ENCODE data around the gene MAN1C1.

DNA sequence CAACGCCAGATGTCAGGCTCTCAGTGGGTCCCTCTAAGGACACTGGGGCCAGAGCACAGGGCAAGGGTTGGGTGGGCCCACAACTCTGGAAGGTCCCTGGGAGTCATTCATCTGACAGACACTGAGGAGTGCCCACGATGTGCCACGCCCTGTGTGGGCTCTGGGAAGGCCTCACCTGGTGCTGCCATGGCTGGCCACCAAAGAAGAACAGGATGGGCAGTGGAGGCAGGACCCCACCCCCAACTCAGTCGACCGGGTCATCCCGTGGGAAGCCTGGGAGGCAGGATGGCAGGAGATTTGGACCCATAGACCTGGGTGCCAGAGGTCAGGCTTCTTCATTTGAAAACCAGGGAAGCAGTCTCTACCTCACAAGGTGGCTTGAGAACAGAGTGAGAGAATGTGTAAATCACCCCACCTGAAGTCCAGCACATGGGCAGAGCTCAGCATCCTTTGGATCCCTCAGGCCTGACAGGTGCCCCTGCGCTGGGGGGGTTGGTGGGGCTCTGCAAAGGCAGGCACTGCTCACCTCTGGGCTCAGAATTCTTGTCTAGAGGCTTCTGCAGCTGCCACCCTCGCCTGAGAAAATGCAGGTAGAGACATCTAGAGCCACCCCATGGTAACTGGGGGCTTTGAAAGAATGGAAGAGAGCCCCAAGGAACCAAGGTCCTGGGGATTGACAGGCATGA is 182.2 kb downstream of the MAN1C1 start:
- TF ChIP-seq ZNF274 (IDR thresholded peaks at IDR 0.05; ENCODE audit: low read depth, low read length) (no peak), YY1 (IDR thresholded peaks at IDR 0.05; ENCODE audit: insufficient read depth, insufficient read length) (no peak)

Measured in NT2/D1 (cell line).